ENCODE results near the gene ADD2.

- TF ChIP-seq POLR2A (IDR thresholded peaks at IDR 0.05; ENCODE audit: low read length) = no peak
- no peak for TF ChIP-seq GATA1 (IDR thresholded peaks at IDR 0.05; ENCODE audit: low read depth, low read length)
Measured at GRCh38 chr2:70706026-70706795, 61.8 kb downstream of the ADD2 start.

Data from erythroblast (primary cell).